OCI-LY1 (cell line): ENCODE data around the gene PCNP.

Source experiments
- CTCF ChIP-seq: fragments of 200-600 bp; sonication (generic), shearing (Covaris generic); IDR thresholded peaks from 2 replicates; pipeline ENCODE4 v1.5.1; 2017; ENCODE audit warnings: mild to moderate bottlenecking, antibody characterized with exemption, low read length, moderate library complexity, mixed read lengths
- EZH2 ChIP-seq: fragments of 200-600 bp; sonication (generic), shearing (Covaris generic); IDR thresholded peaks from 2 replicates; pipeline ENCODE4 v1.8.0; 2017; ENCODE audit warnings: borderline replicate concordance, mixed run types, mild to moderate bottlenecking, antibody characterized with exemption, low read length, moderate library complexity, mixed read lengths

- no peak for TF ChIP-seq CTCF
- TF ChIP-seq EZH2, result no peak
These were observed 65.4 kb downstream of the PCNP start for GRCh38 chr3:101639280-101639963.
